Cardiac septum (tissue), 1 donor: ENCODE results near the gene ZNF3. TPM values are rescaled to one million over a fixed set of nuclear protein-coding genes. Genes with fewer than 3 reads are reported as not detected.

ENCODE experiments used
- DNase-seq: peaks from one replicate; pipeline ENCODE4 v3.0.0-alpha.2; 2020; ENCODE audit warnings: low spot score
- intact Hi-C: fragments of 100-400 bp; cut with DNase I; formaldehyde crosslinking; loops from one replicate; pipeline ENCODE4 v1.14.0; 2022
- microRNA-seq: library from miRNA; unstranded; fragments of <30 nt; microRNA quantifications from one replicate; pipeline ENCODE4 v1.2.0, GENCODE V29; 2020
- total RNA-seq: library from RNA; stranded (reverse); fragmentation: NEBNext Ultra II Directional; extraction: Animal tissue kit (Norgen Biotek cat#: 25700); gene quantifications from one replicate; pipeline ENCODE4 v1.2.1, GENCODE V29; 2021
- donor health status: DM: no; HTN: no; CAD: no.

The ZNF3 gene
- total RNA-seq, 1 donor from 2014 or later: 14.5 TPM

- intact Hi-C loops: no loop called here
- DNase-seq: no peak
Observed at GRCh38 chr7:100024020-100024619, 57.4 kb downstream of the ZNF3 start.

- DNase-seq: no peak
- intact Hi-C loops: no loop called here
Observed at GRCh38 chr7:100023526-100023925, 58.0 kb downstream of the ZNF3 start.

- intact Hi-C loops: no loop called here
- no peak for DNase-seq
Observed at GRCh38 chr7:100022621-100023020, 58.9 kb downstream of the ZNF3 start.

GRCh38 chr7:100021297-100021696, 60.2 kb downstream of the ZNF3 start:
- intact Hi-C loops: no loop called here
- no peak for DNase-seq

Small RNA genes within 50 kb of the gene (microRNA-seq; reads per million reads assigned to microRNA genes)
- gene MIR106B: 1,362 reads per million, percentile 86 among the genes with 10 or more reads in this experiment
- gene MIR25: 326 reads per million, percentile 73 among the genes with 10 or more reads in this experiment
- 1,052 reads per million, percentile 84 among the genes with 10 or more reads in this experiment for gene MIR93

Other genes with a start within 250 kb of the ZNF3 start
- gene OR2AE1, start 204.7 kb downstream of the ZNF3 start, total RNA-seq: not detected
- 7.8 TPM for gene TRIM4, start 162.2 kb downstream of the ZNF3 start, total RNA-seq
- gene GJC3, start 152.1 kb downstream of the ZNF3 start, total RNA-seq: not detected
- 114 TPM for gene AZGP1, start 105.7 kb downstream of the ZNF3 start, total RNA-seq
- gene ZKSCAN1, start 66.1 kb downstream of the ZNF3 start, total RNA-seq: 52.3 TPM
- gene ZSCAN21, start 31.9 kb downstream of the ZNF3 start, total RNA-seq: 6.1 TPM
- gene COPS6, start 7.2 kb upstream of the ZNF3 start, total RNA-seq: 86.4 TPM
- 20.5 TPM for gene MCM7, start 19.7 kb upstream of the ZNF3 start, total RNA-seq
- 13.7 TPM for gene AP4M1, start 19.9 kb upstream of the ZNF3 start, total RNA-seq
- 26.6 TPM for gene TAF6, start 37.6 kb upstream of the ZNF3 start, total RNA-seq
- 9.7 TPM for gene CNPY4, start 37.9 kb upstream of the ZNF3 start, total RNA-seq
- 1.5 TPM for gene MBLAC1, start 45.2 kb upstream of the ZNF3 start, total RNA-seq
- gene LAMTOR4, start 67.2 kb upstream of the ZNF3 start, total RNA-seq: 89.1 TPM
- 11.4 TPM for gene TRAPPC14, start 77.0 kb upstream of the ZNF3 start, total RNA-seq
- gene GAL3ST4, start 86.9 kb upstream of the ZNF3 start, total RNA-seq: 1.5 TPM
- 0.92 TPM for gene GPC2, start 95.7 kb upstream of the ZNF3 start, total RNA-seq
- gene STAG3, start 96.2 kb upstream of the ZNF3 start, total RNA-seq: 0.43 TPM
- not detected for gene PVRIG, start 138.2 kb upstream of the ZNF3 start, total RNA-seq
- not detected for gene SPDYE3, start 226.0 kb upstream of the ZNF3 start, total RNA-seq